Activated naive CD8-positive, alpha-beta T cell (primary cell): ENCODE measurements around the gene OR52N4.

Experiments
- H3K27ac Mint-ChIP-seq: one replicate; pipeline ENCODE4 v1.8.0; 2021; ENCODE audit warnings: mixed read lengths
- H3K27me3 Mint-ChIP-seq: one replicate; pipeline ENCODE4 v1.8.0; 2021; ENCODE audit warnings: mixed read lengths
- H3K36me3 Mint-ChIP-seq: one replicate; pipeline ENCODE4 v1.8.0; 2021; ENCODE audit warnings: mixed read lengths
- H3K4me1 Mint-ChIP-seq: one replicate; pipeline ENCODE4 v1.8.0; 2021; ENCODE audit warnings: low read depth, mixed read lengths
- H3K4me3 Mint-ChIP-seq: one replicate; pipeline ENCODE4 v1.8.0; 2021; ENCODE audit warnings: mild to moderate bottlenecking, mixed read lengths
- H3K9me3 Mint-ChIP-seq: one replicate; pipeline ENCODE4 v1.8.0; 2021; ENCODE audit warnings: low read depth, mixed read lengths

OR52N4 gene

DNA sequence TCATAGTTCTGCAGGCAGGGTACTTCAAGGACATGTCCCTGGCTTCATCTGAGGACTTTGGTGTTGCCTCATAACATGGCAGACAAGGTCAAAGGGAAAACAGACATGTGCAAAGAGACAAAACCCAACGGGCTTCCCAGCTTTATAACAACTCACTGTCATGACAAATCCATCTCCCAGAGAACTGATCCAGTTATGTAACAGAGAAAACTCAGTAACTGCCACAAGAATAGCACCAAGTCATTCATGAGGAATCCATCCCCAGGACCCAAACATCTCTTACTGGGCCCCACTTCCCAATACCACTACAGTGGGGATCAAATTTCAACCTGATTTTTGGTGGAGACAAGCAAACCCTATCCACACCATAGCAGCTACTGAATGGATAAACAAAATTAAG lies 13.0 kb downstream of the OR52N4 start:
- Mint-ChIP-seq H3K4me3 (no peak overlapping the region), H3K27ac (no peak overlapping the region), H3K27me3 (peaks cover 1% of the 10 kb centered on the region), H3K9me3 (no peaks in the 10 kb centered on the region), H3K36me3 (no peaks in the 10 kb centered on the region), H3K4me1 (no peaks in the 10 kb centered on the region)

DNA sequence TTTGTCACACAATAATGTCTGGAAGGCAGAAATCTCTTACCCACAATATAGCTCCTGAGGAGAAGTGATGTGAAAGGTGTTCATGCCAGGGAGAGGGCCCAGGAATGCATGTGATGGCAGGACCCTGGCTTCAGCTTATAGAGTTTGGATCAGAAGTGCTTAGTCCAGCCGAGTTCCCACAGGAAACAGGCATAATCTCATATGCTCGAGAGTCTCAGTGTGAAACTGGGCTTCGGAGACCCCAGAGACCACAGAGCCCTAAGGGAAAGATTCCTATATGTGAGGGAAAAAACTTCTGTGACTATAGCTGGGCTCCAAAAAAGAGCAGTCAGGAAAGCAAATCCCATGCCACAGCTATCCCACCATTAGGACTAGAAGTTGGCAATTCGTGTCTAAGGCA lies 29.2 kb downstream of the OR52N4 start, which contains the start of gene OR52N5:
TSS of gene OR52N5 (minus strand) at position 101 of the 400 bp plus-strand sequence. CDS start 4,721 bp downstream, outside the sequence.
- Mint-ChIP-seq H3K4me1 (peaks cover 4% of the 10 kb centered on the region), H3K27ac (no peak within 1 kb of the TSS), H3K27me3 (peaks cover 8% of the 10 kb centered on the region), H3K36me3 (no peaks in the 10 kb centered on the region), H3K4me3 (no peak within 1 kb of the TSS), H3K9me3 (no peaks in the 10 kb centered on the region)

- Mint-ChIP-seq H3K4me1 (no peaks in the 10 kb centered on the region), H3K27ac (no peak within 1 kb of the TSS), H3K27me3 (peaks cover 9% of the 10 kb centered on the region), H3K9me3 (no peaks in the 10 kb centered on the region), H3K36me3 (no peaks in the 10 kb centered on the region), H3K4me3 (no peak within 1 kb of the TSS)
These were observed 37.1 kb downstream of the OR52N4 start, which contains the start of gene OR52N1 for GRCh38 chr11:5791165-5791564. Gene OR52N1 (minus strand): TSS chr11:5791265. CDS start chr11:5788816, 2,449 bp downstream.

DNA sequence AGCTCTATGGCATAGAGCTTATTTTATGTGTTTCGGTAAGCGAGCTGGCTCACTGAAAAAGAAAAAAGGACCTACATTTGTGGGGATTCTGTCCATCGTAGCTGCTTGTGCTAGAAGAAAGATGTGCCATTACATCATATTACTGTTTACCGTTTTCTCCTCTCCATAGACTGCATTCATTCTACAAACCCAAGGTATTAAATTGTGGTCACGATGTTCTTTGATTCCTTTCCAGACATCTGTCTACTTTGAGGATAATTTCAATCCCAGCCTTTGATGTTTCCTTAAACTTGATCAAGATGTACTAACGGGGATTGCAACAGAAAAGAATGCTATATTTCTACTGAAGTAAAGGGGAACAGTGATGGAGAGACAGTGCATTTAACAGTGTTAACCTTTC lies 42.5 kb downstream of the OR52N4 start:
- H3K27ac Mint-ChIP-seq: no peak overlapping the region
- H3K4me1 Mint-ChIP-seq: no peaks in the 10 kb centered on the region
- H3K4me3 Mint-ChIP-seq: no peak overlapping the region
- no peaks in the 10 kb centered on the region for H3K9me3 Mint-ChIP-seq
- H3K36me3 Mint-ChIP-seq: no peaks in the 10 kb centered on the region
- H3K27me3 Mint-ChIP-seq: peaks cover 20% of the 10 kb centered on the region

DNA sequence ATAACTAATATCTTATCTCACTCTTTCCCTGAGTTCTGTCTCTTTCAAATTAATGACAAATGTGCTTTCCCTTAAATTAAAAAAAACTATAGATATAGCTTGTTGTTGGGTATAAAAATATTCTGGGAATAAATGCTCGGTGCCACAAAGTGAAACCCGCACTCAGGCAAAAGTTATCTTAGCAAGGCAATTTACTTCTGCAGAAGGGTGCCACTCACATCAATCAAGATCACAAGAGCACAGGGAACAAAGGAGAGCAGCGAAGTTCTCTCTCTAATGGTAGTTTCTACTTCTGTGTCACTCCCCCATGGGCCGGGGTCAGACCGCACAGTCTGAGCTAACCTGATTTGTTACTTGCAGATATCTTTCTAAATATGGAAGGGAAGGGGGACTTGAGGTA lies 49.9 kb downstream of the OR52N4 start:
- Mint-ChIP-seq H3K4me1 (peaks cover 2% of the 10 kb centered on the region), H3K27ac (no peak overlapping the region), H3K36me3 (peaks cover 2% of the 10 kb centered on the region), H3K27me3 (peaks cover 8% of the 10 kb centered on the region), H3K4me3 (no peak overlapping the region), H3K9me3 (peaks cover 16% of the 10 kb centered on the region)
